IPS-20b (cell line): ENCODE measurements around the gene MAN2B2.

Source experiments
- H3K27ac ChIP-seq: one replicate; pipeline ENCODE4 v1.5.1; 2013; ENCODE audit warnings: low read length
- H3K27me3 ChIP-seq: 2 replicates; pipeline ENCODE4 v1.6.1; 2013; ENCODE audit warnings: mild to moderate bottlenecking, low read length, inconsistent platforms; ENCODE audit not compliant: insufficient read depth
- H3K36me3 ChIP-seq: 2 replicates; pipeline ENCODE4 v1.6.1; 2013; ENCODE audit warnings: low read depth, mild to moderate bottlenecking, inconsistent platforms, low read length, moderate library complexity; ENCODE audit not compliant: insufficient read depth
- H3K4me1 ChIP-seq: 2 replicates; pipeline ENCODE4 v1.6.1; 2013; ENCODE audit warnings: mild to moderate bottlenecking, control low read depth, inconsistent platforms, low read length, moderate library complexity; ENCODE audit not compliant: insufficient read depth
- H3K4me3 ChIP-seq: 2 replicates; pipeline ENCODE4 v1.5.1; 2013; ENCODE audit warnings: mild to moderate bottlenecking, low read length, inconsistent platforms
- H3K9ac ChIP-seq: 2 replicates; pipeline ENCODE4 v1.6.1; 2013; ENCODE audit warnings: low read depth, mild to moderate bottlenecking, inconsistent platforms, low read length, moderate library complexity
- H3K9me3 ChIP-seq: 2 replicates; pipeline ENCODE4 v1.6.1; 2013; ENCODE audit warnings: mild to moderate bottlenecking, low read depth, low read length, inconsistent platforms; ENCODE audit not compliant: insufficient read depth

The MAN2B2 gene

DNA sequence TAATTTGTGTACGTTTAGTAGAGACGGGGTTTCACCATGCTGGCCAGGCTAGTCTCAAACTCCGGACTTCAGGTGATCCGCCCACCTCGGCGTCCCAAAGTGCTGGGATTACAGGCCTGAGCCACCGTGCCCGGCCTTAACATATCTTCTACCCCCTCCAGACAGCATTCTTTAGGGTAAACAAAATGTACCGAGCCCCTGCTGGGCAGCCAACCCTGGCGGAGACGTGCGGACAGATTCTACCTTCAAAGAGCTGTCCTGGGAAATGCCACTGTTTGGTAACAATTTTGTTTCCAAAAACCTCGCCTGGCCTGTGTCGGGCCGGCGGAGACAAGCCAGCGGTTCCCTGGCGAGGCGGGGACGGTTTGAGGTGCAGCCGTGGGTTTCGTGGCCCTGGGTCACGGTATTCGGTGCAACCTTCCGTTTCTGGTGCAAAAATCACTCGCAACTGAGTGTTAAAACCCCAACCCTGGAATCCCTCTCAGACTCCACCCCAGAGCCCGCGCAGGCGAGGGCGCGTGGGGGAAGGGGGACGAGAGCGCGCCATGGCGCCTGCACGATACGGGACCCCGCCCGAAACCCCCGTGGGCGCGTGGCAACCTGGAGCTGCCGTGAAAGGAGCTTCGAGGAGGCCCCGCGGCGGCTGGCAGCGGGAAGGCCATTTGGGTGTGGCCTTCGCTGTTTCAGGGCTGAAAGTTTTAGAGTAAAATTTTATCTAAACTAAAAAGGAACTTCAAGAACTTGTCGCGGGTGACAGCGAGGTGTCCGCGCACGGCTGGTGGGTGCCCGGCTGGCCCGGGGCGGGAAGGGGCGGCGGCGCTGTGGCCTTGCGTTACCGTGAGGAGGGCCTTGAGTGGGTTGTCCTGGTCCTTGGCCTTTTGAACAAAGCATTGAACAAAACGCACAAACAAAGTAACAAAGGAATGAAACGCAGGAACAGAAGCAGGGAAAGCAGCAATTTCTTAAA lies 82.5 kb downstream of the MAN2B2 start:
- no peaks in the 10 kb centered on the region; the same call in 1 of the 2 replicates for H3K4me1 ChIP-seq
- H3K27me3 ChIP-seq: peaks cover 46% of the 10 kb centered on the region
- H3K9me3 ChIP-seq: no peaks in the 10 kb centered on the region
- H3K4me3 ChIP-seq: no peak overlapping the region
- no peaks in the 10 kb centered on the region for H3K36me3 ChIP-seq
- no peak overlapping the region for H3K27ac ChIP-seq
- H3K9ac ChIP-seq: no peak overlapping the region

DNA sequence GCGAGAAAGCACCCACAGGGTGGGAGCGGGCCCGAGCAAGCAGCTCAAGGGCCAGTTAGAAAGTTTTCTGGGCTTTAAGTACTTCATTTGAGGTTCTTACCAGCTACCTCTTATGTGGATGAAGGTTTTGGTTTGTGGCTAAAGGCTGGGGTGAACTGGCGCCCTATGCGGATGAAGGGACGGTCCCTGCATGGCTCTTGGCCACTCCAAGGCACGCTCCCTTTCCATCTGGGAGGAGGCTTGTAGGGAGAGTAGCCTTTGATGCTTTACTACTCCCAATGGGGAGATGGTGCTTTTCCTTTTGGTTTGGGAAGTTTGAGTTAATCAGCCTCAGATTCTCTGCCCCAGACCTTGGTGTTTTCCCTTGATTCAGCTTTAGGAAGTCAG lies 83.2 kb downstream of the MAN2B2 start:
- Histone ChIP-seq H3K9me3 (no peaks in the 10 kb centered on the region), H3K4me1 (no peaks in the 10 kb centered on the region; the same call in 1 of the 2 replicates), H3K9ac (no peak overlapping the region; the same call in 1 of the 2 replicates), H3K36me3 (no peaks in the 10 kb centered on the region), H3K4me3 (peak overlapping the region; percentile 54; the same call in 1 of the 2 replicates), H3K27ac (no peak overlapping the region), H3K27me3 (peaks cover 53% of the 10 kb centered on the region)

DNA sequence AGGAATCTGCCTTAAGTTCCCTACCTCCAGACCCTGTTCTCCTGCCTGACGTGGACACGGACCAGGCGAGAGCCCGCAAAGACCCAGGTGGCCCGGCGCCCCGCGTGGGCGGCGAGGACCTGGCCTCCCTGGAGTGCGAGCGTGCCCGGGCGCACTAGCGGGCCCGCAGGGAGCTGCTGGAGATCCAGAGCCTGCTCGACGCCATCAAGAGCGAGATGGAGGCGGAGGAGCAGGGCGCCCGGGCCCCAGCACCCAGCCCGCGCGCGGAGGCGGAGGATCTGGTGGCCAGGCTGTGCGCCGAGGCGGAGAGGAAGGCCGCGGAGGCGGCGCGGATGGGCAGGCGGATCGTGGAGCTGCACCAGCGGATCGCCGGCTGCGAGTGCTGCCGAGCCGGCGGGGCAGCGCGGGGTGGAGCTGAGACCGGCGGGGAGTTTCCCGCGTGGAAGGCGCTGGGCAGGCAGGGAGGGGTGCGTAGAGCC lies 83.6 kb downstream of the MAN2B2 start:
- peaks cover 57% of the 10 kb centered on the region for H3K27me3 ChIP-seq
- no peak overlapping the region for H3K27ac ChIP-seq
- H3K4me1 ChIP-seq: no peaks in the 10 kb centered on the region; the same call in 1 of the 2 replicates
- H3K4me3 ChIP-seq: peak overlapping the region; percentile 54; the same call in 1 of the 2 replicates
- no peaks in the 10 kb centered on the region for H3K9me3 ChIP-seq
- H3K9ac ChIP-seq: no peak overlapping the region
- no peaks in the 10 kb centered on the region for H3K36me3 ChIP-seq

DNA sequence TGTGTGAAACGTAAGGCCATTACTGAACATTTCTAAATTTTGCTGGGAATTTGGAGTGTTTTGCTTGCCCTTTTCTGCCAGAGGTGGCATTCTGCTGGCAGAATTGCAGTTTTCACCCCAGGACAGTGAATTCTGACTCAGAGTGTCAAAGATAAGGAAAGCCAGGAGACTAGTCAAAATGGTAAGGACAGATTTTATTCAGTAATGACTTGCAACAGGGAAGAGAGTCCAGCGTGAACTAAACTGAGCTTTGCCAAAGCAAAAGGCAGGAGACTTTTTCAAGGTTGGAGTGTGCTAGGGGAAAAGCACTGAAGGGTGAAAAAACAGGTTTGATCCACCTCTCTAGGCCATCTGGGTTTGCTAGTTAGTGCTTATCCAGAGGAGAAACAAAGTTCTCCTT lies 84.9 kb downstream of the MAN2B2 start:
- Histone ChIP-seq H3K36me3 (no peaks in the 10 kb centered on the region), H3K4me1 (no peaks in the 10 kb centered on the region; the same call in 1 of the 2 replicates), H3K27me3 (peaks cover 64% of the 10 kb centered on the region), H3K9me3 (no peaks in the 10 kb centered on the region), H3K9ac (no peak overlapping the region), H3K27ac (no peak overlapping the region), H3K4me3 (no peak overlapping the region)

DNA sequence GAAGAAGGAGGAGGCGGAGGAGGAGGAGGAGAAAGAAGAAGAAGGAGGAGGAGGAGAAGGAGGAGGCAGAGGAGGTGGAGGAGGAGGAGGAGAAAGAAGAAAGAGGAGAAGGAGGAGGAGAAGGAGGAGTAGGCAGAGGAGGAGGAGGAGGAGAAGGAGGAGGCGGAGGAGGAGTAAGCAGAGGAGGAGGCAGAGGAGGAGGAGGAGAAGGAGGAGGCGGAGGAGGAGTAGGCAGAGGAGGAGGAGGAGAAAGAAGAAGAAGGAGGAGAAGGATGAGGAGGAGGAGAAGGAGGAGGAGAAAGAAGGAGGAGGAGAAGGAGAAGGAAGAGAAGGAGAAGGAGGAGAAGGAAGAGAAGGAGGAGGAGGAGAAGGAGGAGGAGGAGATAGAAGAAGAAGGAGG lies 85.4 kb downstream of the MAN2B2 start:
- H3K36me3 ChIP-seq: no peaks in the 10 kb centered on the region
- H3K4me1 ChIP-seq: no peaks in the 10 kb centered on the region; the same call in 1 of the 2 replicates
- no peak overlapping the region for H3K9ac ChIP-seq
- no peaks in the 10 kb centered on the region for H3K9me3 ChIP-seq
- H3K27ac ChIP-seq: no peak overlapping the region
- H3K27me3 ChIP-seq: peaks cover 64% of the 10 kb centered on the region
- H3K4me3 ChIP-seq: no peak overlapping the region

DNA sequence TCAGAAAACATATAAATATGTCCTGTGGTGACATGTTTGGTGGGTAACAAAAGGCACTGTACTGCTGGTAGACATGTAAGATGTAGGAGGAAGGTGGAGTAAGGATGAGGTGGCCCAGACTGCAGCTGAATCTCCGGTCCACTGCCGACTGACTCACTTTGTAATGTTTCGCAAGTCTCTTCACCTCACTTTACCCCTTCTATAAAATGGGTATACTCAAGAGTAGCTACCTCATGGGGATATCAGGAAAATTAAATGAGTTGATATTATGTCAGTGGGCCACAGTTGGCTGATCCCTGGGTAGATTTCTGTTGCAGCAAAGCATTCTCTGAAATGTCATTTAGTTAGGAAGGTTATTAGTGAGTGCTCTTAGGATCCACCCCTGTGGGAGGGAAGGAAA lies 87.6 kb downstream of the MAN2B2 start:
- Histone ChIP-seq H3K4me3 (no peak overlapping the region), H3K4me1 (no peaks in the 10 kb centered on the region; the same call in 1 of the 2 replicates), H3K9me3 (no peaks in the 10 kb centered on the region), H3K27ac (no peak overlapping the region), H3K36me3 (no peaks in the 10 kb centered on the region), H3K27me3 (peaks cover 64% of the 10 kb centered on the region), H3K9ac (no peak overlapping the region)

DNA sequence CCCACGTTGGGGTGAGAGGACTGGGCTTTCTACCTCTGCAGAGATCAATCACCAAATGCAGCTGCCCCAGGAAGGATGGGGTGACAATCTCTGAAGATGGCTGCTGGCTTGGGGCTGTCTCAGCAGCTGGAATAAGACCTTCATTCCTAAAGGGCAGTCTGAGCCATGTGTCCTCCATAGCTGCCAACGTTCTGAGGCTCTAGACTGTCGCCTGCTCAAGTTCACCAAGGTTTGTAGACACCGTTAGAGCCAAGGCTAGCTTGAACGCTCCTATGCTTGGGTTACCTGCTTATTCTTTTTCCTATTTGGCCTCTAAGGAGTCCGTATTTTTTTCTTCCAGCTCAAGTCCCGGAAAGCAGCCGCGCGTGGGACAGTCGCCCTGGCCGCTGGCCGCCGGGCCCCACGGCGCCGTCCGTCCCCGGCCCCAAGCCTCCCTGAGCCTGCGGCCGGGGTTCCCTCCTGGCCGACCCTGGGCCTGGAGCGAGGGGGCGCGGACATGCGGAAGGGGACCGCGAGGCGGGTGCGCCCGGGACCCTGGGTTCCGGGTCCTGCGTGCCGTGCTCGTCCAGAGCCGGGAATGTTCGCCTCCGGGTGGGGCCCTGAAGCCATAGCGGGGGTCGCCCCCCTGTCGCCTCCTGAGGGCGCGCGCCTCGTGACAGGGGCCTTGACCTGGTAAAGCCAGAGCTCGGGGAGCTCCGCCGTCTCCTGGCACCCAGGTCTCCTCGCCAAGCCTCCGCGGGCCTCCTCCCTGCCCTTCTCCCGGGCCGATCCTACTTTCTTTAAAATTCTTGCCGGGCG lies 88.8 kb downstream of the MAN2B2 start:
- no peak overlapping the region; the same call in 1 of the 2 replicates for H3K4me3 ChIP-seq
- H3K4me1 ChIP-seq: no peaks in the 10 kb centered on the region
- peaks cover 54% of the 10 kb centered on the region for H3K27me3 ChIP-seq
- H3K27ac ChIP-seq: no peak overlapping the region
- H3K9me3 ChIP-seq: no peaks in the 10 kb centered on the region
- no peak overlapping the region for H3K9ac ChIP-seq
- no peaks in the 10 kb centered on the region for H3K36me3 ChIP-seq

DNA sequence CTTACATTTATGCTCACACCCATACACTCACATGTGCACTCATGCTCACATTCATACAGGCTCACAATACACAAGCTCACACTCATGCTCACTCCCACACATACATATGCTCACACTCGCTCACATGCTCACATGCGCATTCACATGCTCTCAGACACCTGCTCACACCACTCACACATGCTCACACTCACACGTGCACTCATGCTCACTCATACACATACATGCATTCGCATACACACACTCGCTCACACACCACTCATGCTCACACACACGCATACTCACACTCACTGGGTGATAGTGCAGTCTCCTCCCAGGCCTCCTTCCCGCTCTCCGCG lies 90.3 kb downstream of the MAN2B2 start:
- Histone ChIP-seq H3K4me3 (no peak overlapping the region), H3K4me1 (no peaks in the 10 kb centered on the region), H3K36me3 (no peaks in the 10 kb centered on the region), H3K27ac (no peak overlapping the region), H3K9me3 (no peaks in the 10 kb centered on the region), H3K9ac (no peak overlapping the region), H3K27me3 (peaks cover 39% of the 10 kb centered on the region)

DNA sequence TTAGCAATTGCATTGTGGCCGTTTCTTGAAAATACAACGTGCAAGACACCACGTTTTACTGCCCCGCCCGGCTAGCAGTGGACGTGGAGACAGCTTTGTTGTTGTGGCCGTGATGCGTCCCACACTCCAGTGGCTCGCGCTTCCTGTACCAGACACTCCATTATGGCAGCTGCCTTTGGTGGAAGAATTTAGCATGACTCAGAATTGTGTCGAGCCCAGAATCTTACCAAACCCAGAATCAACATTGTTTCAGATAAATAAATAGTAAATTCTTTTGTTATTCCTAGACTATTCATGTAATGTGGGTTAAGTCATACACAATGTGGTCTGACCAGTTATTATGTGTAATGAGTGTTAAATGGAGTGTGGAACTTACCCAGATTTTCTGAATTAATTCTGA lies 93.4 kb downstream of the MAN2B2 start:
- Histone ChIP-seq H3K27ac (no peak overlapping the region), H3K9me3 (no peaks in the 10 kb centered on the region), H3K4me3 (no peak overlapping the region)

DNA sequence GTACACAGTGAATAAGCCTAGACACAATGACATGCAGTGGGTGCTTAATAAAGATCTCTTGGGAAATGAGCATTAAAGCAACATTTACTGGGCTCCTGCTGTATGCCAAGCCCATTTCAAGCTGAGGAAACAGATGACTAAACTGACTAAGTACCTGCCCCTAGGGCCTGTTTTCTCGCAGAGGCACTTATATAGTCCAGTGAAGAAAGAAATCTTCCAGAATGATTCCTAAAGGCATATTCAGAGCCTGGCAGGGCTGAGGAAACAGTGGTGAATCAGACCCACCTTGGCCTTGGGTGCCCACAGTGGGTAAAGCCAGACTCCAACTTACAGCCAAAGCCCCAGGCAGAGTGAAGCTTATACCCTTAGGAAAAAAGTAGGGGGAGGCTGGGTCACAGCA lies 96.7 kb downstream of the MAN2B2 start:
- Histone ChIP-seq H3K27me3 (no peaks in the 10 kb centered on the region), H3K9me3 (no peaks in the 10 kb centered on the region), H3K36me3 (peaks cover 14% of the 10 kb centered on the region), H3K4me3 (no peak overlapping the region), H3K27ac (no peak overlapping the region), H3K4me1 (peaks cover 10% of the 10 kb centered on the region; the same call in 1 of the 2 replicates), H3K9ac (no peak overlapping the region)

More for the DNA sequence above, 93.4 kb downstream of the MAN2B2 start:
- H3K4me1 ChIP-seq: no peaks in the 10 kb centered on the region
- H3K36me3 ChIP-seq: no peaks in the 10 kb centered on the region
- H3K9ac ChIP-seq: no peak overlapping the region
- peaks cover 9% of the 10 kb centered on the region; the same call in 1 of the 2 replicates for H3K27me3 ChIP-seq

DNA sequence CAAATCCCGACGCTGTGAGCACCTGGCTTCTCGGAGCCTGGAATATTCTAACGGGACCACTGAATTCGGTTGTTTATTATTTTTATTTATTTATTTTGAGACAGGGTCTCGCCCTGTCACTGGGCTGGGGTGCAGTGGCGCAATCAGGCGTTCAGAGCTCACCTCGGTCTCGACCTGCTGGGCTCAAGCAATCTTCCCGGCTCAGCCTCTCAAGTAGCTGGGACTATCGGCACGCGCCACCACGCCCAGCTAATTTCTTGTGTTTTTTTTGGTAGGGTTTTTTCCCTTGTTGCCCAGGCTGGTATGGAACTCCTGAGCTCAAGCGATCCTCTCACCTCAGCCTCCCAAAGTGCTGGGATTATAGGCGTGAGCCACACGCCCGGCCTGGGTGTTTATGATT lies 97.1 kb downstream of the MAN2B2 start:
- peaks cover 10% of the 10 kb centered on the region; the same call in 1 of the 2 replicates for H3K4me1 ChIP-seq
- peaks cover 19% of the 10 kb centered on the region for H3K36me3 ChIP-seq
- H3K4me3 ChIP-seq: no peak overlapping the region
- no peak overlapping the region for H3K9ac ChIP-seq
- H3K27me3 ChIP-seq: no peaks in the 10 kb centered on the region
- no peak overlapping the region for H3K27ac ChIP-seq
- H3K9me3 ChIP-seq: no peaks in the 10 kb centered on the region
